ENCODE measurements around the gene WDR43.

The WDR43 gene

DNA sequence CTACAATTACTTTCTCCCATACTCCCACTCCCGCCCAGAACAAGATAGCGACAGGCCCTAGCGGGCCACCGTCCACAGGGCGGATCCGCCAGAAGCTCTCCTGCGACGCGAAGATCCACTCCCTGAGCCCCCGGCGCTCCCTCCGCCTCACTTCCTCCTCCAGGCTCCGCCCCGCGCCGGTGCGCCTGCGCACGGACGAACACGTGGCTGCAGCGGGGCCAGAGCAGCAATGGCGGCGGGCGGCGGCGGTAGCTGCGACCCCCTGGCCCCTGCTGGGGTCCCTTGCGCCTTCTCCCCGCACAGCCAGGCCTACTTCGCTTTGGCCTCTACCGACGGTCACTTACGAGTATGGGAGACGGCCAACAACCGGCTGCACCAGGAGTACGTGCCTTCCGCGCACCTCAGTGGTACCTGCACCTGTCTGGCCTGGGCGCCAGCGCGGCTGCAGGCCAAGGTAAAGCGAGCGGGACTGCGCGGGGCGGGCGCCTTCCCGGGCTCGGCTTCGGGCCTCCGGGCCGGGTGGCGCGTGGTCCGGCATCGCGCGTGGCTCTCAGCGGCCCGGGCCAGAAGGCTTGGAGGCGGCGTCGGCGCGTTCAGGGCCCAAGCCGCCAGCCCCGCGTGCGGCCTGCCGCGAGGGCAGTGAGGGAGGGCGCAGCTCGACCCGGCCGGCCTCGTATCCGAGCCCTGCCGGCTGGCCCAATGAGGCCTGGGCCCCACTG, at the start of gene WDR43:
Gene WDR43 (plus strand): TSS at position 198 of the 719 bp plus-strand sequence. CDS start 32 bp downstream, at position 230.
- peak within 1 kb of the TSS; percentile 82 for H3K27ac ChIP-seq
- peaks cover 30% of the 10 kb centered on the region for H3K36me3 ChIP-seq (ENCODE audit: insufficient read depth, low read length)
- H3K9me3 ChIP-seq (ENCODE audit: low read depth, low read length), result no peaks in the 10 kb centered on the region
- TF ChIP-seq FOXP2 (optimal IDR thresholded peaks at IDR 0.05; ENCODE audit: control extremely low read depth, extremely low read length, insufficient read depth) (no peak), POLR2AphosphoS5 (IDR thresholded peaks at IDR 0.05; ENCODE audit: borderline replicate concordance, low read depth, low read length) (peak; percentile 92), EZH2 (IDR thresholded peaks at IDR 0.05) (no peak)
- peak; percentile 88 for DNase-seq (ENCODE audit: low read depth, low spot score)
- H3K4me3 ChIP-seq, result peak within 1 kb of the TSS; percentile 99
- peak within 1 kb of the TSS; percentile 99 for H3K9ac ChIP-seq (ENCODE audit: insufficient read length)

- H3K4me3 ChIP-seq, result no peak overlapping the region
- TF ChIP-seq EZH2 (IDR thresholded peaks at IDR 0.05), result no peak
- no peaks in the 10 kb centered on the region for H3K9me3 ChIP-seq (ENCODE audit: low read depth, low read length)
- DNase-seq (ENCODE audit: low read depth, low spot score), result no peak
- H3K36me3 ChIP-seq (ENCODE audit: insufficient read depth, low read length), result peaks cover 24% of the 10 kb centered on the region
- H3K9ac ChIP-seq (ENCODE audit: insufficient read length), result no peak overlapping the region
- H3K27ac ChIP-seq, result no peak overlapping the region
Observed at GRCh38 chr2:28855193-28855592, 39.3 kb upstream of the WDR43 start.

DNA sequence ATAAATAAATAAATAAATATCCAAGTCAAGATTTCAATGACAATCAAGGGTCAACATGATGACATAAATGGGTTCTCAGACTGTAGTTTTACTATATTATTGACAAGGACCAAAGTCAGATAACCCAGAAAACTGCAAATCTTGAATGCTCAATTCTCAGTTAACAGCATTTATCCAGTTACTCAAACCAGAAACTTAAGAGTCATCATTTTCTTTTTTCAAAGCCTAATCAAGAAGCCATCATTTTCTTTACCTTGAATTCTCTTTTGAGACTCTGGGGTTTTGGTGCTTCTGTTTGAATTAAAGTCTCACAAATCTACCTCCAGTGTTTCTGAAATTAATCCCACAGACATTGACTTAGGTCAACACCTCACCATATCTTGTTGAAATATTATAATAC, 38.5 kb upstream of the WDR43 start:
- Histone ChIP-seq H3K9me3 (ENCODE audit: low read depth, low read length) (no peaks in the 10 kb centered on the region), H3K4me3 (no peak overlapping the region), H3K27ac (no peak overlapping the region), H3K9ac (ENCODE audit: insufficient read length) (no peak overlapping the region), H3K36me3 (ENCODE audit: insufficient read depth, low read length) (peaks cover 26% of the 10 kb centered on the region)
- no peak for DNase-seq (ENCODE audit: low read depth, low spot score)
- TF ChIP-seq FOXP2 (optimal IDR thresholded peaks at IDR 0.05; ENCODE audit: control extremely low read depth, extremely low read length, insufficient read depth) (no peak), EZH2 (IDR thresholded peaks at IDR 0.05) (no peak), POLR2AphosphoS5 (IDR thresholded peaks at IDR 0.05; ENCODE audit: borderline replicate concordance, low read depth, low read length) (no peak)

- H3K4me3 ChIP-seq, result peak overlapping the region; percentile 94
- peaks cover 27% of the 10 kb centered on the region for H3K36me3 ChIP-seq (ENCODE audit: insufficient read depth, low read length)
- H3K9me3 ChIP-seq (ENCODE audit: low read depth, low read length), result no peaks in the 10 kb centered on the region
- H3K27ac ChIP-seq, result no peak overlapping the region
- H3K9ac ChIP-seq (ENCODE audit: insufficient read length), result peak overlapping the region; percentile 96
- TF ChIP-seq FOXP2 (optimal IDR thresholded peaks at IDR 0.05; ENCODE audit: control extremely low read depth, extremely low read length, insufficient read depth), result no peak
- no peak for TF ChIP-seq POLR2AphosphoS5 (IDR thresholded peaks at IDR 0.05; ENCODE audit: borderline replicate concordance, low read depth, low read length)
- no peak for TF ChIP-seq EZH2 (IDR thresholded peaks at IDR 0.05)
- no peak for DNase-seq (ENCODE audit: low read depth, low spot score)
Observed at GRCh38 chr2:28868611-28869010, 25.9 kb upstream of the WDR43 start.

GRCh38 chr2:28869494-28870145, 24.8 kb upstream of the WDR43 start:
- peaks cover 17% of the 10 kb centered on the region for H3K36me3 ChIP-seq (ENCODE audit: insufficient read depth, low read length)
- DNase-seq (ENCODE audit: low read depth, low spot score), result no peak
- peak overlapping the region; percentile 96 for H3K9ac ChIP-seq (ENCODE audit: insufficient read length)
- TF ChIP-seq FOXP2 (optimal IDR thresholded peaks at IDR 0.05; ENCODE audit: control extremely low read depth, extremely low read length, insufficient read depth), result no peak
- TF ChIP-seq EZH2 (IDR thresholded peaks at IDR 0.05), result no peak
- no peak overlapping the region for H3K27ac ChIP-seq
- H3K4me3 ChIP-seq, result peak overlapping the region; percentile 94
- H3K9me3 ChIP-seq (ENCODE audit: low read depth, low read length), result no peaks in the 10 kb centered on the region

GRCh38 chr2:28870146-28870891, 24.1 kb upstream of the WDR43 start, which contains the start of gene TRMT61B:
TRMT61B (minus strand) TSS chr2:28870309; CDS start chr2:28870277, 32 bp downstream.
- H3K9ac ChIP-seq (ENCODE audit: insufficient read length), result peak within 1 kb of the TSS; percentile 96
- peak within 1 kb of the TSS; percentile 75 for H3K27ac ChIP-seq
- H3K9me3 ChIP-seq (ENCODE audit: low read depth, low read length), result no peaks in the 10 kb centered on the region
- H3K4me3 ChIP-seq, result peak within 1 kb of the TSS; percentile 94
- TF ChIP-seq FOXP2 (optimal IDR thresholded peaks at IDR 0.05; ENCODE audit: control extremely low read depth, extremely low read length, insufficient read depth) (peak; percentile 71), POLR2AphosphoS5 (IDR thresholded peaks at IDR 0.05; ENCODE audit: borderline replicate concordance, low read depth, low read length) (peak; percentile 98), EZH2 (IDR thresholded peaks at IDR 0.05) (no peak)
- H3K36me3 ChIP-seq (ENCODE audit: insufficient read depth, low read length), result peaks cover 10% of the 10 kb centered on the region; the same call in 1 of the 2 replicates
- DNase-seq (ENCODE audit: low read depth, low spot score), result peak; percentile 56

DNA sequence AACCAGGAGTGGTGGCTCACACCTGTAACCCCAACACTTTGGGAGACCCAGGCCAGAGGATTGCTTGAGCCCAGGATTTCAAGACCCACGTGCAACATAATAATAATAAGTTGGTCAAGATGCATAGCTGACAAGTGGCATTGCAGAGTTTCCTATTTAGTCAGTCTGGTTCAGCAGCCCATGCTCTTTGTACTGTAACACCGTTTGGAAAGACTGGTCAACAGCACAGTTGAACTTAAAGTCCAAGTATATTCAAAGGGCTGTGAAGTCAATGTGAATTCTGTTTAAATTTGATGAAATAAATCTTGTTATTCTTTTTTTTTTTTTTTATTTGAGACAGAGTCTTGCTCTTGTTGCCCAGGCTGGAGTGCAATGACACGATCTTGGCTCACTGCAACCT, 22.8 kb upstream of the WDR43 start:
- Histone ChIP-seq H3K27ac (no peak overlapping the region), H3K4me3 (no peak overlapping the region), H3K36me3 (ENCODE audit: insufficient read depth, low read length) (peaks cover 6% of the 10 kb centered on the region; the same call in 1 of the 2 replicates), H3K9ac (ENCODE audit: insufficient read length) (no peak overlapping the region), H3K9me3 (ENCODE audit: low read depth, low read length) (no peaks in the 10 kb centered on the region)
- TF ChIP-seq FOXP2 (optimal IDR thresholded peaks at IDR 0.05; ENCODE audit: control extremely low read depth, extremely low read length, insufficient read depth), result no peak
- no peak for TF ChIP-seq POLR2AphosphoS5 (IDR thresholded peaks at IDR 0.05; ENCODE audit: borderline replicate concordance, low read depth, low read length)
- no peak for TF ChIP-seq EZH2 (IDR thresholded peaks at IDR 0.05)
- no peak for DNase-seq (ENCODE audit: low read depth, low spot score)

- H3K36me3 ChIP-seq (ENCODE audit: insufficient read depth, low read length), result no peaks in the 10 kb centered on the region
- H3K27ac ChIP-seq, result no peak overlapping the region
- TF ChIP-seq FOXP2 (optimal IDR thresholded peaks at IDR 0.05; ENCODE audit: control extremely low read depth, extremely low read length, insufficient read depth) (no peak), EZH2 (IDR thresholded peaks at IDR 0.05) (no peak), POLR2AphosphoS5 (IDR thresholded peaks at IDR 0.05; ENCODE audit: borderline replicate concordance, low read depth, low read length) (no peak)
- H3K9me3 ChIP-seq (ENCODE audit: low read depth, low read length), result no peaks in the 10 kb centered on the region
- no peak overlapping the region for H3K4me3 ChIP-seq
- DNase-seq (ENCODE audit: low read depth, low spot score), result no peak
- no peak overlapping the region for H3K9ac ChIP-seq (ENCODE audit: insufficient read length)
Observed at GRCh38 chr2:28880193-28880592, 14.3 kb upstream of the WDR43 start.
